Bronchial epithelial cell (primary cell): ENCODE data around the gene MIPEP. TPM values are rescaled to one million over a fixed set of nuclear protein-coding genes. Genes with fewer than 3 reads are reported as not detected.

Source experiments
- DNase-seq: peaks from one replicate; pipeline ENCODE4 v3.0.0-alpha.2; 2010; ENCODE audit warnings: low read depth
- FAIRE-seq: peaks from 2 replicates; lab custom pipeline; 2011; peaks lifted over from hg19 to GRCh38; lab: Jason Lieb, UNC
- H3K27me3 ChIP-seq: 2 replicates; pipeline ENCODE4 v1.5.1; 2011; ENCODE audit warnings: low read length; ENCODE audit not compliant: control insufficient read depth, insufficient read depth
- H3K36me3 ChIP-seq: 2 replicates; pipeline ENCODE4 v1.5.1; 2011; ENCODE audit warnings: low read length; ENCODE audit not compliant: control insufficient read depth, insufficient read depth
- H3K4me3 ChIP-seq: 2 replicates; pipeline ENCODE4 v1.5.1; 2011; ENCODE audit warnings: mild to moderate bottlenecking, low read depth, low read length, control low read depth
- CTCF ChIP-seq: IDR thresholded peaks from 2 replicates; pipeline ENCODE4 v1.5.1; 2011; ENCODE audit warnings: mild to moderate bottlenecking, moderate library complexity, low read length, control low read depth, inconsistent platforms; ENCODE audit not compliant: insufficient read depth, severe bottlenecking
- total RNA-seq: library from RNA; depleted of rRNA; stranded (reverse); fragments of >200 nt; gene quantifications from 2 replicates; pipeline ENCODE4 v1.2.1, GENCODE V29; 2014

MIPEP gene
- total RNA-seq, 1 donor from 2014 or later, result 19.2 TPM

GRCh38 chr13:23806874-23807526, 82.2 kb downstream of the MIPEP start:
- FAIRE-seq (peak; percentile 40), DNase-seq (no peak)
- no peaks in the 10 kb centered on the region for H3K36me3 ChIP-seq
- no peak for TF ChIP-seq CTCF
- no peaks in the 10 kb centered on the region for H3K27me3 ChIP-seq
- no peak overlapping the region for H3K4me3 ChIP-seq

- DNase-seq (no peak), FAIRE-seq (no peak)
- no peak for TF ChIP-seq CTCF
- Histone ChIP-seq H3K4me3 (no peak overlapping the region), H3K36me3 (no peaks in the 10 kb centered on the region), H3K27me3 (no peaks in the 10 kb centered on the region)
Observed at GRCh38 chr13:23805821-23806220, 83.4 kb downstream of the MIPEP start.

- FAIRE-seq, result no peak
- no peaks in the 10 kb centered on the region for H3K36me3 ChIP-seq
Observed at GRCh38 chr13:23805122-23805521, 84.1 kb downstream of the MIPEP start.

GRCh38 chr13:23804166-23804565, 85.0 kb downstream of the MIPEP start:
- no peak for DNase-seq
- H3K36me3 ChIP-seq, result no peaks in the 10 kb centered on the region
- no peak for FAIRE-seq
- no peak overlapping the region for H3K4me3 ChIP-seq
- no peak for TF ChIP-seq CTCF
- no peaks in the 10 kb centered on the region for H3K27me3 ChIP-seq

More at GRCh38 chr13:23805122-23805521, 84.1 kb downstream of the MIPEP start:
- DNase-seq, result no peak
- Histone ChIP-seq H3K4me3 (no peak overlapping the region), H3K27me3 (no peaks in the 10 kb centered on the region)
- no peak for TF ChIP-seq CTCF

GRCh38 chr13:23801141-23801540, 88.1 kb downstream of the MIPEP start:
- no peak for TF ChIP-seq CTCF
- FAIRE-seq (no peak), DNase-seq (no peak)
- H3K36me3 ChIP-seq, result no peaks in the 10 kb centered on the region
- H3K4me3 ChIP-seq, result no peak overlapping the region
- no peaks in the 10 kb centered on the region for H3K27me3 ChIP-seq

GRCh38 chr13:23799945-23800344, 89.3 kb downstream of the MIPEP start:
- TF ChIP-seq CTCF, result no peak
- FAIRE-seq (no peak), DNase-seq (no peak)
- no peaks in the 10 kb centered on the region for H3K36me3 ChIP-seq
- no peaks in the 10 kb centered on the region for H3K27me3 ChIP-seq
- no peak overlapping the region for H3K4me3 ChIP-seq
